ENCODE measurements around the gene MYH9.

The MYH9 gene

DNA sequence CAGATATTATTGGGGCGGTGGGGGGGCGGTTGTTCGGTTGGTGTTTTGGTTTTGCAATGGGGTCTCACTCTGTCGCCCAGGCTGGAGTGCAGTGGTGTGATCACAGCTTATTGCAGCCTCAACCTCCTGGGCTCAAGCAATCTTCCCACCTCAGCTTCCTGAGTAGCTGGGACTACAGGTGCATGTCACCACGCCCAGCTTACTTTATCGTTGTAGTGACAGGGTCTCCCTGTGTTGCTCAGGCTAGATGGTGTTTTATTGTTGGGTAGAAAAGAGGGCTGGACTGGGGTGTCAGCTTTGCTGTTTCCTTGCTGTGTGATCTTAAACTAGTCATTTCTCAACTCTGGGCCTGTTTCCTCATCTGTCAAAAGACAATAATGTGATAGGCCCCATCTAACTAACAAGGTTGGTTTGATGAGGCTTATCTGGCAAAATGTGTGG lies 17.5 kb upstream of the MYH9 start:
- Histone ChIP-seq H3K9ac (ENCODE audit: low read length) (peak overlapping the region; percentile 27; the same call in 1 of the 2 replicates), H3K27me3 (ENCODE audit: insufficient read depth, low read length) (no peaks in the 10 kb centered on the region), H3K27ac (ENCODE audit: low read depth, low read length, poor library complexity, severe bottlenecking) (peak overlapping the region; percentile 96), H3K36me3 (ENCODE audit: insufficient read depth, low read length) (no peaks in the 10 kb centered on the region), H4K20me1 (ENCODE audit: insufficient read depth, low read length) (no peaks in the 10 kb centered on the region), H3K79me2 (ENCODE audit: insufficient read depth, low read length) (no peaks in the 10 kb centered on the region), H3K9me3 (ENCODE audit: low read length) (no peaks in the 10 kb centered on the region), H3K4me2 (ENCODE audit: low read length) (peak overlapping the region; percentile 31), H3F3A (ENCODE audit: insufficient read depth, low read length) (peaks cover 3% of the 10 kb centered on the region; the same call in 1 of the 2 replicates), H3K4me1 (ENCODE audit: insufficient read depth, low read length, severe bottlenecking) (peaks cover 35% of the 10 kb centered on the region), H3K4me3 (ENCODE audit: low read depth, low read length, poor library complexity, severe bottlenecking) (no peak overlapping the region), H3K9me2 (ENCODE audit: low read depth, low read length) (no peaks in the 10 kb centered on the region), H2AFZ (ENCODE audit: low read length) (no peak overlapping the region)
- TF ChIP-seq EZH2 (IDR thresholded peaks at IDR 0.05; ENCODE audit: borderline replicate concordance, low read length) = no peak
- TF ChIP-seq, protein P1, sequence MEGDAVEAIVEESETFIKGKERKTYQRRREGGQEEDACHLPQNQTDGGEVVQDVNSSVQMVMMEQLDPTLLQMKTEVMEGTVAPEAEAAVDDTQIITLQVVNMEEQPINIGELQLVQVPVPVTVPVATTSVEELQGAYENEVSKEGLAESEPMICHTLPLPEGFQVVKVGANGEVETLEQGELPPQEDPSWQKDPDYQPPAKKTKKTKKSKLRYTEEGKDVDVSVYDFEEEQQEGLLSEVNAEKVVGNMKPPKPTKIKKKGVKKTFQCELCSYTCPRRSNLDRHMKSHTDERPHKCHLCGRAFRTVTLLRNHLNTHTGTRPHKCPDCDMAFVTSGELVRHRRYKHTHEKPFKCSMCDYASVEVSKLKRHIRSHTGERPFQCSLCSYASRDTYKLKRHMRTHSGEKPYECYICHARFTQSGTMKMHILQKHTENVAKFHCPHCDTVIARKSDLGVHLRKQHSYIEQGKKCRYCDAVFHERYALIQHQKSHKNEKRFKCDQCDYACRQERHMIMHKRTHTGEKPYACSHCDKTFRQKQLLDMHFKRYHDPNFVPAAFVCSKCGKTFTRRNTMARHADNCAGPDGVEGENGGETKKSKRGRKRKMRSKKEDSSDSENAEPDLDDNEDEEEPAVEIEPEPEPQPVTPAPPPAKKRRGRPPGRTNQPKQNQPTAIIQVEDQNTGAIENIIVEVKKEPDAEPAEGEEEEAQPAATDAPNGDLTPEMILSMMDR (IDR thresholded peaks at IDR 0.05; ENCODE audit: low read length) = no peak

DNA sequence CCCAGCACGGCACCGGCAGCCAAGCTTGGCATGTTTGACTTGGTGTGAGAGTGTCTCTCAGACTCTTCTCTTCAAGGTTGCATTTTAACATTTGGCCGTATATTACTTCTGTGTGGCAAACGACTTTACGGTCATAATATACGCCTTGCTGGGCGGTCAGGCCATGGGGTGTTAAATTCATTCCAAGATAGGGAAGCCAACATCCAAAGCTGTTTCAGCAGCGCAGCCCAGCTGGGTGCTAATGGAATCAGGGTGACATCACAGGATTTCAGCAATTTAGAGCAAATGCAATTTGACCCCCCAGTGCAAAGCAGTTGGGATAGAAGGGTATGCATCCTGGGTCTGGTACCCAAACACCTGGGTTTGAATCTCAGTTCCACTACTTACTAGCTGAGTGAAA lies 16.7 kb upstream of the MYH9 start:
- Histone ChIP-seq H3K9me2 (ENCODE audit: low read depth, low read length) (no peaks in the 10 kb centered on the region), H3K4me2 (ENCODE audit: low read length) (no peak overlapping the region), H3K4me3 (ENCODE audit: low read depth, low read length, poor library complexity, severe bottlenecking) (no peak overlapping the region), H3K27ac (ENCODE audit: low read depth, low read length, poor library complexity, severe bottlenecking) (peak overlapping the region; percentile 96), H4K20me1 (ENCODE audit: insufficient read depth, low read length) (no peaks in the 10 kb centered on the region), H3K36me3 (ENCODE audit: insufficient read depth, low read length) (no peaks in the 10 kb centered on the region), H3K4me1 (ENCODE audit: insufficient read depth, low read length, severe bottlenecking) (peaks cover 39% of the 10 kb centered on the region), H3K27me3 (ENCODE audit: insufficient read depth, low read length) (no peaks in the 10 kb centered on the region), H3F3A (ENCODE audit: insufficient read depth, low read length) (peaks cover 3% of the 10 kb centered on the region; the same call in 1 of the 2 replicates), H3K9me3 (ENCODE audit: low read length) (no peaks in the 10 kb centered on the region), H2AFZ (ENCODE audit: low read length) (no peak overlapping the region), H3K79me2 (ENCODE audit: insufficient read depth, low read length) (no peaks in the 10 kb centered on the region), H3K9ac (ENCODE audit: low read length) (no peak overlapping the region)
- no peak for TF ChIP-seq EZH2 (IDR thresholded peaks at IDR 0.05; ENCODE audit: borderline replicate concordance, low read length)
- TF ChIP-seq, protein P1 (IDR thresholded peaks at IDR 0.05; ENCODE audit: low read length) = no peak

DNA sequence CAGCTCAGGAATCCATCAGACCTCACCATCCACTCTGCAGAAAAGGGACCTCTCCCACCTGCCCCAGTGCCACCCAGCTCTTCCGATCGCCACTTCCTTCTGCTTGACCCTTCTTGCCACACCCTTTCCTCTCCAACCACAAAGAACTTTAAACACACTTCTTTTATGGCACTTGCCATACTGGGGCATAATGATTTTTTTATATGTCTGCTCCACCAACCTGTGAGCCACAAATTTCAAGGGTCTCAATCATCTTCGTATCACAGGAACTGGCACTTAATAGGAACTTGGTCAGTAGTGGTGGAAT lies 11.7 kb upstream of the MYH9 start:
- H3K4me2 ChIP-seq (ENCODE audit: low read length) = peak overlapping the region; percentile 6; the same call in 1 of the 2 replicates
- 0 out of 2 replicates have a peak, but pooled peaks cover under 1% of the 10 kb centered on the region for H3F3A ChIP-seq (ENCODE audit: insufficient read depth, low read length)
- H3K27ac ChIP-seq (ENCODE audit: low read depth, low read length, poor library complexity, severe bottlenecking) = peak overlapping the region; percentile 79

More for the DNA sequence above, 11.7 kb upstream of the MYH9 start:
- TF ChIP-seq, protein P1 (IDR thresholded peaks at IDR 0.05; ENCODE audit: low read length) = no peak
- no peak for TF ChIP-seq EZH2 (IDR thresholded peaks at IDR 0.05; ENCODE audit: borderline replicate concordance, low read length)
- Histone ChIP-seq H3K9me2 (ENCODE audit: low read depth, low read length) (no peaks in the 10 kb centered on the region), H3K4me1 (ENCODE audit: insufficient read depth, low read length, severe bottlenecking) (peaks cover 50% of the 10 kb centered on the region), H3K36me3 (ENCODE audit: insufficient read depth, low read length) (no peaks in the 10 kb centered on the region), H3K9me3 (ENCODE audit: low read length) (no peaks in the 10 kb centered on the region), H4K20me1 (ENCODE audit: insufficient read depth, low read length) (no peaks in the 10 kb centered on the region), H3K79me2 (ENCODE audit: insufficient read depth, low read length) (no peaks in the 10 kb centered on the region), H2AFZ (ENCODE audit: low read length) (no peak overlapping the region), H3K27me3 (ENCODE audit: insufficient read depth, low read length) (no peaks in the 10 kb centered on the region), H3K4me3 (ENCODE audit: low read depth, low read length, poor library complexity, severe bottlenecking) (no peak overlapping the region), H3K9ac (ENCODE audit: low read length) (no peak overlapping the region; the same call in 1 of the 2 replicates)

Measured in OCI-LY1 (cell line).